ENCODE measurements around the gene SMCR8. TPM values are rescaled to one million over a fixed set of nuclear protein-coding genes. Genes with fewer than 3 reads are reported as not detected.

SMCR8 gene
- total RNA-seq, 2 donors from 2014 or later: 18.8 to 23.5 TPM

DNA sequence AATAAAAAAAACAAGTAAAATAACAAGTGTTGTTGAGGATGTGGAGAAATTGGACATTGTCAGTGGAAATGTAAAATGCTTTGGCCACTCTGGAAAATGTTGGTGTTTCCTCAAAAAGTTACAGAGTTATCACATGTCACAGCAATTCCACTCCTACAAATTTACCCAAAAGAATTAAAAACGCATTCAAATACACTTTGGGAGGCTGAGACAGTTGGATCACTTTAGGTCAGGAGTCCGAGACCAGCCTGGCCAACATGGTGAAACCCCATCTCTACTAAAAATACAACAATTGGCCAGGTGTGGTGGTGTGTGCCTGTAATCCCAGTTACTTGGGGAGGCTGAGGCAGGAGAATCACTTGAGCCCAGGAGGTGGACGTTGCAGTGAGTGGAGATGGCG is 5.9 kb upstream of the SMCR8 start:
- DNase-seq (ENCODE audit: low spot score in 2 of 2) (no peak), ATAC-seq (no peak)
- Mint-ChIP-seq H3K27ac (peak overlapping the region in 1 of 2 donors; percentile 29), H3K36me3 (peaks cover 30 to 34% of the 10 kb centered on the region in 2 donors), H3K9me3 (no peaks in the 10 kb centered on the region)

DNA sequence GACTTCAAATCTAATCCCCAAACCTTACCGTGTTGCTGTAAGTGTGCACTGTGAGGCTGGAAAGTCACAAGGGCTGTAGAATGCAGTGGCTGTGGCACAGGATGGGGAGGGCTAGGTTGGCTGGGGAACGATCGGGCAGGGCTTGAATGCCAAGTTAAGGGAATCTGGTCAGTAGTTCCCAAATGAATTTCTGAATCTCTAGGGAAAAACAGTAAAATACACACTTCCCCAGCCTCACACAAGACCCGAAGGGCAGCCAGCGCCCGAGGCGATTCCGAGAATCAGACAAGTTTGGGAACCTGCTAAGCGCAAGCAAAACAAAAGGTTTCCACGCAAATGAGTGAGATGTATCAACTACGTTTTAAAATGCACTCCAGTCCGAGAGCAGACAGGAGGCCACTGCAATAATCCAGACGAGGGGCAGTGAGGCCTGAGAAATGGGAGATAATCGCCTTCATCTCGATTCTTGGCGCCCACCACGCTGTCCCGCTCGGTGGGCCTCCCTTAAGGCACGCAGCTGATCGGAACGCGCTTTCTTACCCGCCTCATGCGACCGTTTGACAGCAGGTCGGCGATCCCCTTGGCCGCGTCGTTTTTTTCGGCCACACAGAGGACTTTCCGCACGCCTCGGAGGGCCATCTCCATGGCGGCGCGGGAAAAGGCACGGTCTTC is 898 bp upstream of the SMCR8 start:
- DNase-seq (ENCODE audit: low spot score in 2 of 2) (no peak), ATAC-seq (no peak)
- Mint-ChIP-seq H3K9me3 (no peaks in the 10 kb centered on the region), H3K36me3 (peaks cover 32 to 55% of the 10 kb centered on the region in 2 donors), H3K27ac (peak overlapping the region; percentile 91 to 100)

DNA sequence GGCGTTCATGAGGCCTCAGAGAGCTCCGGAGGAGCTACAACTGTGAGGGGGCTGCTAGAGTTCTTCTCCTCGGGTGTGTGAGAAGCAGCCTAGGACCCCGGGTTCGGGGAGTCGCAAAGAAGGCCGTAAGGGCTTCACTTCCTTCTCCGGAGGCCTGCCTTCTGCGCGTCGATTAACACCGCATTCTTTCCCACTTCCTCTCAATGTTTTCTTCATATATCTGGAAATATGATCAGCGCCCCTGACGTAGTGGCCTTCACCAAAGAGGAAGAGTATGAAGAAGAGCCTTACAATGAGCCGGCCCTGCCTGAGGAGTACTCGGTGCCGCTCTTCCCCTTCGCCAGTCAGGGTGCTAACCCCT is 449 bp downstream of the SMCR8 start:
- DNase-seq (ENCODE audit: low spot score in 2 of 2) (no peak), ATAC-seq (peak in 1 of 2 donors; percentile 10)
- Mint-ChIP-seq H3K27ac (peak overlapping the region; percentile 91 to 100), H3K9me3 (no peaks in the 10 kb centered on the region), H3K36me3 (peaks cover 27 to 61% of the 10 kb centered on the region in 2 donors)

DNA sequence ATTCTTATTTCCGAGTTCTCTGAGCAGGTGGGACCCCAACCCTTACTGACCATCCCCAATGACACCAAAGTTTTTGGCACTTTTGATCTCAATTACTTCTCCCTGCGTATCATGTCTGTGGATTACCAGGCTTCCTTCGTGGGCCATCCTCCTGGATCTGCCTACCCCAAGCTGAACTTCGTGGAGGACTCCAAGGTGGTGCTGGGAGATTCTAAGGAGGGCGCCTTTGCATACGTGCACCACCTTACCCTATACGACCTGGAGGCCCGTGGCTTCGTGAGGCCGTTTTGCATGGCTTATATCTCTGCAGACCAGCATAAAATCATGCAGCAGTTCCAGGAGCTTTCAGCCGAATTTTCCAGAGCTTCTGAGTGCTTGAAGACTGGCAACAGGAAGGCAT is 868 bp downstream of the SMCR8 start:
- Mint-ChIP-seq H3K9me3 (no peaks in the 10 kb centered on the region), H3K36me3 (peaks cover 27 to 61% of the 10 kb centered on the region in 2 donors), H3K27ac (peak overlapping the region; percentile 91 to 100)
- no peak for ATAC-seq
- DNase-seq (ENCODE audit: low spot score in 2 of 2): no peak

DNA sequence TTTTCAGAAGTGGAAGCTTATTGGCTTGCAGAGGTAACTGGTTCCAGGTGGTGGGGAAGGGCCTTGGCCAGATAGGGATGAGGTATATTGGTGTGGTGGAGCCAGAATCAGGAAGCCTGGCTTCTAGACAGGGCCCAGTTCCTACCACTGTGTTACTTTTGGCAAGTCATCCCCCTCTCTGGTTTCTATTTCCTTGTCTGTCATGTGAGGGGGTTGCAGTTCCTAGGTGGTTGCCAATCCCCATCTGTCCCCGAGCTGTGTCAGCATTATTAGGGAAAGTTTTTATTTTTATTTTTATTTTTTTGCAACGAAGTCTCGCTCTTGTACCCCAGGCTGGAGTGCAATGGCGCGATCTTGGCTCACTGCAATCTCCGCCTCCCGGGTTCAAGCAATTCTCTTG is 3.0 kb downstream of the SMCR8 start:
- peaks cover 12 to 46% of the 10 kb centered on the region in 2 donors for H3K36me3 Mint-ChIP-seq
- no peak for ATAC-seq
- no peaks in the 10 kb centered on the region for H3K9me3 Mint-ChIP-seq
- peak overlapping the region; percentile 65 to 67 for H3K27ac Mint-ChIP-seq
- no peak for DNase-seq (ENCODE audit: low spot score in 2 of 2)

DNA sequence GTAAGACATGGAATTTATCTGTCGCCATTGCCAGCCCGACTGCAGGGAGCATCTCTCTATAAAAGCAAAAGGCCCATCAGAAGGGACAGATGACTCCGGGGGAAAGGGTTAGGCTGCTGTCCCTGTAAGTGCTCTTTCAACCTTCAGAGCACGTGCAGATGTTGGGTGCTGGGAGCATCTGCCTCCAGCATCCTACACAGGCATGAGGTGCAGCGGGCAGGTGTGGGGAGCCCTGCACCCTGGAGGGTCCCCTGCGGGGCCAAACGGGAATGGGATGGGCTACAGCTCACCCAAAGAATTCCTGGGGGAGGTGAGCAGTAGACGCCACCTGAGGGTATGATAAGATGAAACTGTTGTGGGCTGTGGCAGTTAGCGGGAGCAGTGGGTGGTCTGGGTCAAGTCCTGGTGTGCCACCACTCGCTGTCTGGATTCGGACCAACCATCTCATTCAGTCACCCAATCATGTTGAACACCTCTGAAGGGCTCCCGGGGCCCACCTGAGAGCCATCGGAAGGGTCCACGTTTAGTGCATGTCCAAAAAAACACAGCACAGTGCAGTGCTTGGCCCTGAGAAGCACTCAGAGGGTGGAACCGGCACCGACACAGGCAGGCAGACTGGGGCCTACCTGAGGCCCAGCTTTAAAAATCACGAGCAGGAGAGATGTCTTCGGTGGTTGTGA is 3.8 kb downstream of the SMCR8 start:
- DNase-seq (ENCODE audit: low spot score in 2 of 2): no peak
- H3K27ac Mint-ChIP-seq: peak overlapping the region; percentile 67 to 68
- no peaks in the 10 kb centered on the region for H3K9me3 Mint-ChIP-seq
- ATAC-seq: no peak
- H3K36me3 Mint-ChIP-seq: peaks cover 5 to 38% of the 10 kb centered on the region in 2 donors

DNA sequence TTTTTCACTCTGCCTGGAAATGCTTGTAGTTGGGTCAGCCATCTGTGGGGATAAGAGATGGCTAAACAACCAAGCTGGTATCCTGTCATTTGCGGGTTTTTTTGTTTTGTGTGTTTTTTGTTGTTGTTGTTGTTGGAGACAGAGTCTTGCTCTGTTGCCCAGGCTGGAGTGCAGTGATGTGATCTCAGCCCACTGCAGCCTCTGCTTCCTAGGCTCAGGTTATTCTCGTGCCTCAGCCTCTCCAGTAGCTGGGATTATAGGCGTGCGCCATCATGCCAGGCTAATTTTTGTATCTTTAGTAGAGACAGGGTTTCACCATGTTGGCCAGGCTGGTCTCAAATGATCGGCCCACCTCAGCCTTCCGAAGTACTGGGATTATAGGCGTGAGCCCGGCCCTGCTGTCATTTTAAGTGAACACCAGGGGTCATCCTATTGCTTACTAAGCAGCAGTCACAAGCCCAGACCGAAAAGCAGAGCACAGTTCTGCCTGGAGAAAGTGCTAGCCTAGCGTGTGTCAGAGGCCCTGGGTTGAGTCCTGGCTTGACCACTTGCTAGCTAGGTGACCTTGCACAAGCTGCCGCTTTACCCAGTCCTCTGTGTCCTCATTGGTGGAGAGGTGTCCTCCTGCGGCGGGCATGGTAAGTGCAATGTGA is 4.6 kb downstream of the SMCR8 start:
- no peak for DNase-seq (ENCODE audit: low spot score in 2 of 2)
- peak overlapping the region; percentile 67 to 74 for H3K27ac Mint-ChIP-seq
- H3K36me3 Mint-ChIP-seq: peaks cover 0 to 31% of the 10 kb centered on the region in 2 donors
- ATAC-seq: no peak
- no peaks in the 10 kb centered on the region for H3K9me3 Mint-ChIP-seq

DNA sequence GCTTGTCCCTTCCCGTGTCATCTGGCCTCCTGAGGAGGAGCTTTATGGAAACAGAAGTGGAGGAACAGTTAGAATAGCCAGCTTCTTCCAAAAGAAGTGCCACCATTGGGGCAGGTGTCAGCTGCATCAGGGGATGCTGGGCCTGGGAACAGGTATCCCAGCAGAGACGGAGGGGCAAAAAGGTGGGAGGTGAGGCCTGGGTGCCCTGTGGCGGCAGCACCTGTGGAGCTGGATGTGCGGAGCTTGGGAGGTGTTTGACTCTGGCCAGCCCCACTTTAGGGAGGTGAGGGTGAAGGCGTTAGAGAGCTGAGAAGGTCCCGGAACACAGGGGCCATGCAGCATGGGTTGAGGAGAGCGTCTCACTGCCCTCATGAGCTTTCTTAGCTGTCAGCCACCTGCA is 5.2 kb downstream of the SMCR8 start:
- no peak for DNase-seq (ENCODE audit: low spot score in 2 of 2)
- H3K9me3 Mint-ChIP-seq: no peaks in the 10 kb centered on the region
- H3K36me3 Mint-ChIP-seq: peaks cover 0 to 32% of the 10 kb centered on the region in 2 donors
- no peak for ATAC-seq
- H3K27ac Mint-ChIP-seq: peak overlapping the region; percentile 67 to 74

DNA sequence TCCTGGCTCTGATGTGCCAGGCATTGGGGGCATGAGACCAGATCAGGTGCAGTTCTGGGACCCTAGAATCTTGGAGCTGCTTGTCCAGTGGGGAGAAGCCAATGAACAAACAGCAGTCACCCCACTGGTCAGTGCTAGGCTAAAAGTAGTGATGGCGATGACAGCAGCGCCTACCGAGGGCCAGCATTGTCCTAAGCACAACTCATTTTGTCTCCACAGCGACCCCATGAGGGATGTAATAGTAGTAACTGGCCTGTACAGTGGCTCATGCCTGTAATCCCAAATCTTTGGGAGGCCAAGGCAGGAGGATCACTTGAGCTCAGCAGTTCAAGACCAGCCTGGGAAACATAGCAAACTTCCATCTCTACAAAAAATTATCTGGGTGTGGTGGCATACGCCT is 6.2 kb downstream of the SMCR8 start:
- H3K36me3 Mint-ChIP-seq: peaks cover 0 to 22% of the 10 kb centered on the region in 2 donors
- no peak for ATAC-seq
- peak overlapping the region; percentile 15 to 67 for H3K27ac Mint-ChIP-seq
- no peaks in the 10 kb centered on the region for H3K9me3 Mint-ChIP-seq
- no peak for DNase-seq (ENCODE audit: low spot score in 2 of 2)

DNA sequence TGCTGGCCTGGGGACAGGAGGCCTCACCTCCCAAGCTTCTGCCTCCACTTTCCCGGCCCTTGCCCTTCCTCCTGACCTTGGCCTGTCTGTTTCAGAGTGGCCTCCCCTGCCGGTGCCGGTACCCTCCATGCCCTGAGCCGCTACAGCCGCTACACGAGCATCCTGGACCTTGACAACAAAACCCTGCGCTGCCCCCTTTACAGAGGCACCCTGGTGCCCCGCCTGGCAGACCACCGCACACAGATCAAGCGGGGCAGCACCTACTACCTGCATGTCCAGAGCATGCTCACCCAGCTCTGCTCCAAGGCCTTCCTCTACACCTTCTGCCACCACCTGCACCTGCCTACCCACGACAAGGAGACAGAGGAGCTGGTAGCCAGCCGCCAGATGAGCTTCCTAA is 7.4 kb downstream of the SMCR8 start:
- H3K36me3 Mint-ChIP-seq: peaks cover 0 to 12% of the 10 kb centered on the region in 2 donors
- H3K27ac Mint-ChIP-seq: peak overlapping the region in 1 of 2 donors; percentile 79
- H3K9me3 Mint-ChIP-seq: no peaks in the 10 kb centered on the region
- ATAC-seq (no peak), DNase-seq (ENCODE audit: low spot score in 2 of 2) (no peak)

DNA sequence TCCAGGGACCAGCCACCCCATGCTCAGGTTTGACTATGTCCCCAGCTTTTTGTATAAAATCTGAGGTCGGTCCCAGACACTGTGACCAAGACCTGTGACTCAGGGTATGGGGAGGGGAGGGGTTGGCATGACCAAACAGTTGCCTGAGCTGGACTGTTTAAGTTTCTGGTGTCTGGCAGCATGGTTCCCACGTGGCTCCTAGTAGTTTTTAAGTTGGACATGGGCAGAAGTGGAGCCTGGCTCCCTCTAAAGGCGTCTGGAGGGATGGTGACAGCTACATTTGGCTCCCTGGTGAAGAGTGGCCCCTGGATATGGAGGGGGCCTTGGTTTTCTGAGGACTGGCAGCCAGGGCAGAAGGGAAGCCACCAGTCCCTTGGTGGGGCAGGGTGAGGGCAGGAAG is 7.9 kb downstream of the SMCR8 start:
- DNase-seq (ENCODE audit: low spot score in 2 of 2): no peak
- Mint-ChIP-seq H3K36me3 (peaks cover 0 to 12% of the 10 kb centered on the region in 2 donors), H3K27ac (peak overlapping the region; percentile 37 to 86), H3K9me3 (no peaks in the 10 kb centered on the region)
- ATAC-seq: no peak

DNA sequence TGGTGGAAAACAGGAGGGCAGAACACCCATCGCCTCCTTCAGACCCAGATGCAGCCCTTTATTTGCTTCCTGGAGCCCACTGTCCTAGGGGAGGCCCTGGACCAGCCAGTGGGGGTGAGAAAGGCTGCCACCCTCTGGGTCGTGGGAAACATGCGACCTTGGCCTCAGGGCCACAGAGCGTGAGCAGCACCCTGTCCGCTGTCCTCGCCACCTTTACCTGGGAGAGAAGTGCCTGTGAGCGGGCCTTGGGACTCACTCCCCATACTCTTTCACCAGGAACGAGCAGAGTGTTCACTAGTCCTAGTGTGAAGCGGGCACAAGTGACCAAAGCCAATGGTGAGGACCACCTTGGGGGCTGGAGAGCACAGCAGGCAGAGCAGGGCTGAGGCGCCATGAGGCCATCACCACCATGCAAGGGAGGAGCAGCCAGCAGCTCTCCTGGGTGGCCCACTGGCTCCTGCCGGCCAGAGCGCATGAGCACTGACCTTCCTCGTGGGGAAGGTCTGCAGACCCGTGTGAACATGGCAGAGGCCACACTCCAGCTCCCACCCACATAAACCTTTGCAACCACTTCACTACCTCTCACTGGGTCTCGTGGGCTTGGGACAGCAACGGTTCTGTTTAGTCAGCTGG is 8.5 kb downstream of the SMCR8 start:
- Mint-ChIP-seq H3K9me3 (no peaks in the 10 kb centered on the region), H3K36me3 (peaks cover 0 to 12% of the 10 kb centered on the region in 2 donors), H3K27ac (peak overlapping the region; percentile 70 to 86)
- DNase-seq (ENCODE audit: low spot score in 2 of 2) (no peak), ATAC-seq (no peak)

DNA sequence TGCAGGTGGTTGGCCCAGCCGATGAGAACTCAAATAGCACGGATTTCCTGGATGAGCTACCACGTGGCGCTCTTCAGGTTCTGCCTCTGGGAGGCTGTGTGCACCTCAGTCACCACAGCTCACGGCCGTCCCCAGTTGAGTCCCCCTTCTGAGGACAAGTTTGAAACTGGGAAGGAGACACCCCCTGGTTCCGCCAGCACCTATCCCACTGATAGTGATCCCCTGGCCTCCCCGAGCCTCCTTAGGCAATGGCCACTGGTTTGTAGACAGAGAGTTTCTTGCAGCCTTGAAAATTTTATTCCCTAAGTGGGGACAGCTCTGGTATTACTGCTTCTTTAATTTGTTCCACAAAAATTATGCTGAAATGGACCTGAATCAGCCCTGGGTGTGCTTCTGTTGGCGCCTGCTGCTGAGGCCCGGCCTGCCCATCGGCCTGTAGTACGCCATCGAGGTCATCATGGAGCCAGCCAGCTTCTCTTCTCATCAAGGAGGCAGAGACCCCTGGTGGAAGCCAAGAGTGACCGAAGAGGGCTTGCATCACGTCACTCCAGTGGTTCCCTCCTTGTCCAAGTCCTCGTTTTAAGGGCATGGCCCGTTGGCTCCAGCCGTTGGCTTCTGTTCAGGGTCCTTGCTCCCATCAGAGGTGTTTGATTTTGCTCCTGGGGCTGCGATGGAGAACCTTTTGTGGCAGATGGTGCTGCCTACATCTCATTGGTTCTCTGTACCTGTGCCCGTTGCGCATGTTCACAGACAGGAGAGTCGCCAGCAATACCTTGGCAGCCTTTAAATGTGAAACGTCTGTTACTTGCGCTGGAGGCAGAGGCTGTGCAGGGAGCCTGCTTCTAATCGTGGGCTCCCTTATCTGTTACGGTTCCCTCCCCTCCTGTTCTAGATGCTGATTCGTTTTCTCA is 9.3 kb downstream of the SMCR8 start:
- Mint-ChIP-seq H3K27ac (peak overlapping the region; percentile 70 to 93), H3K9me3 (no peaks in the 10 kb centered on the region), H3K36me3 (peaks cover 0 to 12% of the 10 kb centered on the region in 2 donors)
- no peak for ATAC-seq
- DNase-seq (ENCODE audit: low spot score in 2 of 2): no peak

DNA sequence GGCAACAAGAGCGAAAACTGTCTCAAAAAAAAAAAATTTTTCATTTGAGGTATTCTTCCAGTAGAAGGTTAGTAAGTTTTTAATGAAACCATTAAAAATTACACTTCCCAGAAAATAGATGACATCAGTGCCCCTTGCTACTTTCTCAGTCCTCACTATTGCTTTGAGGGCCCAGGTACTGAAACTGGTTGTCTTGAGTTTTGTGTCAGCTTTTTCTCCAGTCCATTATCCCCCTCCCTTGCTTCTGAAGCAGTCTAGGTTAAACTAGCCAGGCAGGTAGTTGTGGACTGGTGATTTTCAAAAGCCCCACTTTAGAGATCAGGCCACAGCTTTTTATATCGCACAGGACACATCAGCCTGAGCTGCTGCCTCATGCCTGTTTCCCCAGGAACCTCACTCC is 10.9 kb downstream of the SMCR8 start:
- Mint-ChIP-seq H3K27ac (peak overlapping the region; percentile 70 to 93), H3K36me3 (peaks cover 0 to 6% of the 10 kb centered on the region in 2 donors)
- ATAC-seq: peak; percentile 29 to 73

DNA sequence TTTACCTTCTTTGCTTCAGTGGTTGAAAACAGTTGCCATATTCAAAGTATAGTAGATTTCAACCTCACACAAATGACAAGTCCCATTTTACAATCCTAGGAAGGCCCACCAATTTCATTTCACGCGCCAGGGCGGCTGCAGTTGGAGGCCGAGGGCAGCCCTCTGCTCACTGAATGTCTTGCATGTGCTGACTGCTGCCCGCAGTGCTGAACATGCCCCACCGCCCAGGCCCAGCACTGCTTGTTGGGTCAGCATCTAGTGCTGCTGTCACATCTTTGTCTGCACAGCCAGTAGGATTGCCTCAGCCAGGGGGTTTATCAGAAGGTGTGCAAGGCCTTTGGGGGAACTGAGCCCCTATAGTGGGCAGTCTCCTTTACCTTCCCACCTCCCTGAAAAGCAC is 11.5 kb downstream of the SMCR8 start:
- H3K36me3 Mint-ChIP-seq: peaks cover 0 to 6% of the 10 kb centered on the region in 2 donors
- no peak for DNase-seq (ENCODE audit: low spot score in 2 of 2)
- ATAC-seq: no peak
- peak overlapping the region; percentile 70 to 93 for H3K27ac Mint-ChIP-seq
- H3K9me3 Mint-ChIP-seq: no peaks in the 10 kb centered on the region

More for the DNA sequence above, 10.9 kb downstream of the SMCR8 start:
- DNase-seq (ENCODE audit: low spot score in 2 of 2): no peak
- no peaks in the 10 kb centered on the region for H3K9me3 Mint-ChIP-seq

DNA sequence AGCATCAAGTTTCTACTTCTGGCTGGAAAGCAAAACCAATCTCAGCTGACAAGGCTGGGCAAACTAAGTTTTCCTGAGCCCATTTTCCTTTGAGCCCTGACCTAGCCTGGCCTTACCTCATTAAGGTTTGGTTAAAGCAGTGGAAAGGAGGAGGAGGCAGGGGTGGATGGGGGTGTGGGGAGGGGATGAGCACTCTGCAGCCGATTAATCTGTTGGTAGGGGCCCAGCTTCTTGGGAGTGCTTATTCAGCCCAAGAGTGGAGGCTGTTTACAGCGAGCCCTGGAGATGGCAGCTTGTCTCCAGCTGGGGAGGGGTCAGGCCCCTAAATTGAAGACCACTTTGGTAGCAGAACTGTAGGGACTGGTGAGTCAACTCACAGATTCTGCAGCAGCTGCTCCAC is 12.0 kb downstream of the SMCR8 start:
- ATAC-seq (no peak), DNase-seq (ENCODE audit: low spot score in 2 of 2) (no peak)

More for the DNA sequence above, 12.0 kb downstream of the SMCR8 start:
- Mint-ChIP-seq H3K9me3 (no peaks in the 10 kb centered on the region), H3K36me3 (peaks cover 0 to 6% of the 10 kb centered on the region in 2 donors), H3K27ac (no peak overlapping the region)

Measured in activated naive CD4-positive, alpha-beta T cell treated with anti-CD3 and anti-CD28 coated beads, Interleukin-2, amount 50 U/mL, for 72 hours (primary cell).